HepG2 (cell line): ENCODE measurements around the gene CCL19. TPM values are rescaled to one million over a fixed set of nuclear protein-coding genes. Genes with fewer than 3 reads are reported as not detected.

Source experiments
- AGO2 ChIP-seq: fragments of 200-400 bp; formaldehyde crosslinking; optimal IDR thresholded peaks from 2 replicates; pipeline ENCODE3; 2017; ENCODE audit warnings: mild to moderate bottlenecking, low read depth, low read length, moderate library complexity
- ELF1 ChIP-seq: sonication (generic); formaldehyde crosslinking; IDR thresholded peaks from 2 replicates; pipeline ENCODE4 v1.4.0; 2020; ENCODE audit warnings: missing genetic modification reagents
- ESRRA ChIP-seq: sonication (generic); formaldehyde crosslinking; IDR thresholded peaks from 2 replicates; pipeline ENCODE4 v1.5.1; 2020; ENCODE audit warnings: mild to moderate bottlenecking, low read depth, missing genetic modification reagents
- GTF3A ChIP-seq: sonication (generic); formaldehyde crosslinking; conservative IDR thresholded peaks from 2 replicates; pipeline ENCODE4 v1.4.0; 2020; ENCODE audit warnings: mild to moderate bottlenecking, missing genetic modification reagents
- JDP2 ChIP-seq: sonication (generic); formaldehyde crosslinking; IDR thresholded peaks from 2 replicates; pipeline ENCODE4 v1.8.1; 2022; ENCODE audit warnings: missing genetic modification reagents, borderline replicate concordance
- JUNB ChIP-seq: sonication (generic); formaldehyde crosslinking; IDR thresholded peaks from 2 replicates; pipeline ENCODE4 v1.8.0; 2022; ENCODE audit warnings: missing genetic modification reagents, mild to moderate bottlenecking, borderline replicate concordance
- KLF9 ChIP-seq: IDR thresholded peaks from 2 replicates; pipeline ENCODE4 v1.6.1; 2016; ENCODE audit warnings: low read depth
- KMT2B ChIP-seq: IDR thresholded peaks from 2 replicates; pipeline ENCODE4 v1.6.1; 2016; ENCODE audit warnings: missing genetic modification reagents, missing compliant biosample characterization
- NR2F2 ChIP-seq: IDR thresholded peaks from 2 replicates; pipeline ENCODE4 v1.6.1; 2012; ENCODE audit warnings: low read depth, inconsistent platforms, borderline replicate concordance
- POGZ ChIP-seq: sonication (generic); formaldehyde crosslinking; IDR thresholded peaks from 2 replicates; pipeline ENCODE4 v1.4.0; 2020; ENCODE audit warnings: mild to moderate bottlenecking, missing genetic modification reagents
- TSC22D2 ChIP-seq: sonication (generic); formaldehyde crosslinking; IDR thresholded peaks from 2 replicates; pipeline ENCODE4 v1.5.1; 2020; ENCODE audit warnings: missing genetic modification reagents, mild to moderate bottlenecking, borderline replicate concordance
- ZNF136 ChIP-seq: sonication (generic); formaldehyde crosslinking; IDR thresholded peaks from 2 replicates; pipeline ENCODE4 v1.8.1; 2022; ENCODE audit warnings: low read depth, mild to moderate bottlenecking, moderate library complexity, missing genetic modification reagents
- ZNF234 ChIP-seq: sonication (generic); formaldehyde crosslinking; conservative IDR thresholded peaks from 2 replicates; pipeline ENCODE4 v1.5.1; 2020; ENCODE audit warnings: mild to moderate bottlenecking, missing genetic modification reagents
- ZNF263 ChIP-seq: sonication (generic); formaldehyde crosslinking; IDR thresholded peaks from 2 replicates; pipeline ENCODE4 v1.4.0; 2020; ENCODE audit warnings: missing genetic modification reagents
- ZNF33B ChIP-seq: sonication (generic); formaldehyde crosslinking; IDR thresholded peaks from 2 replicates; pipeline ENCODE4 v1.5.1; 2020; ENCODE audit warnings: mild to moderate bottlenecking, missing genetic modification reagents
- ZNF367 ChIP-seq: sonication (generic); formaldehyde crosslinking; IDR thresholded peaks from 2 replicates; pipeline ENCODE4 v1.4.0; 2020; ENCODE audit warnings: missing genetic modification reagents, borderline replicate concordance
- ZNF766 ChIP-seq: sonication (generic); formaldehyde crosslinking; IDR thresholded peaks from 2 replicates; pipeline ENCODE4 v1.5.0; 2020; ENCODE audit warnings: missing genetic modification reagents, borderline replicate concordance
- ZNF776 ChIP-seq: sonication (generic); formaldehyde crosslinking; IDR thresholded peaks from 2 replicates; pipeline ENCODE4 v1.4.0; 2020; ENCODE audit warnings: mild to moderate bottlenecking, missing genetic modification reagents
- ZNF790 ChIP-seq: sonication (generic); formaldehyde crosslinking; IDR thresholded peaks from 2 replicates; pipeline ENCODE4 v1.8.0; 2022; ENCODE audit warnings: missing genetic modification reagents, mild to moderate bottlenecking, borderline replicate concordance
- ZNF891 ChIP-seq: sonication (generic); formaldehyde crosslinking; IDR thresholded peaks from 2 replicates; pipeline ENCODE4 v1.5.0; 2020; ENCODE audit warnings: mild to moderate bottlenecking, missing genetic modification reagents
- polyA plus RNA-seq, 8 experiments: library from polyadenylated mRNA; depleted of rRNA in 3 of 8; stranded (reverse) in 7 of 8; unstranded in 1 of 8; fragments of >200 nt; fragmentation: Illumina TruSeq in 4 of 8; extraction: Trizol in 4 of 8; gene quantifications; 2 replicates each; pipeline versions ENCODE4 v1.2.1 to v1.2.3, GENCODE V29; 2011 to 2016; ENCODE audit warnings: low read depth in 4 of 8, missing spikeins in 1 of 8, mixed read lengths in 1 of 8; ENCODE audit not compliant: insufficient read depth in 1 of 8
- total RNA-seq, 5 experiments: library from RNA; depleted of rRNA; stranded (reverse); fragments of >200 nt; fragmentation: Illumina TruSeq; extraction: Trizol; gene quantifications; 2 replicates each; pipeline ENCODE4 v1.2.3, GENCODE V29; 2016; ENCODE audit warnings: low read depth in 1 of 5
- TF ChIP-seq, protein P1 (sequence below): sonication (generic); formaldehyde crosslinking; IDR thresholded peaks from 2 replicates; pipeline ENCODE4 v1.4.0; 2020; ENCODE audit warnings: low read depth, mild to moderate bottlenecking, missing genetic modification reagents
- TF ChIP-seq, protein P2 (sequence below): sonication (generic); formaldehyde crosslinking; conservative IDR thresholded peaks from 2 replicates; pipeline ENCODE4 v1.5.0; 2020; ENCODE audit warnings: missing genetic modification reagents
- TF ChIP-seq, protein P3 (sequence below): IDR thresholded peaks from 2 replicates; pipeline ENCODE4 v1.6.1; 2016; ENCODE audit warnings: missing compliant biosample characterization, missing genetic modification reagents, borderline replicate concordance
- TF ChIP-seq, protein P4 (sequence below): sonication (generic); formaldehyde crosslinking; IDR thresholded peaks from 2 replicates; pipeline ENCODE4 v1.4.0; 2020; ENCODE audit warnings: missing genetic modification reagents
- TF ChIP-seq, protein P5 (sequence below): sonication (generic); formaldehyde crosslinking; IDR thresholded peaks from 2 replicates; pipeline ENCODE4 v1.8.1; 2023; ENCODE audit warnings: mild to moderate bottlenecking, missing genetic modification reagents

The CCL19 gene
- total and polyA plus RNA-seq, 2 of the 13 experiments (the other 11 are each of a cell fraction or from before 2014, with no cell fraction given) = not detected

DNA sequence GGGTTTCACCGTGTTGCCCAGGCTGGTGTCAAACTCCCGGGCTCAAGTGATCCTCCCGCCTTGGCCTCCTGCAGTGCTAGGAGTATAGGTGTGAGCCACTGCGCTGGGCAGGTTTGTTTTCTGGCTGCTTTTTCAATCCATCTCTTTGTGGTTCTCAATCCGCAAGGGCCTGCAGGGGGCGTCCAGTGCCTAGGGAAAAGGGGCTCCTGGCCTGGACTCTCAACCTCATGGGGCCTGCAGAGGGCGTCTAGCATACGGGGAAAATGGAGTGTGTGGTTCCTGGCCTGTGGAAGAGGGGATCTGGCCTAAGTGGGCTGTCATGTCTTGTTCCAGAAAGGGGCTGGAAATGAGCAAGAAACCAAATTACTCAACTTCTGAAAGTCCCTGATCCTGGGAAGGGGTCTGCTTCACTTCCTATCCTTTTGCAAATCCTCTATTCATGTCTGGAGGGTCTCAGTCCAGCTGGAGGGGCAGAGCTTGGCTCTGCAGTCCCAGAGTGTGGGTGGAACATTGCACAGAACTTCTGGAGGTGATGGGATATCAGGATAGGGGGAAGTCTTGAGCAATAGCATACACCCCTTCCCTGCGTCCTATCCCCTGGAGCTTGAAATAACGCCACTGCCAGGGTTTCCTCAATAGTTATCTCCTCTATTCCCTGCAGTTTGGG is 15.9 kb downstream of the CCL19 start (continued):
- TF ChIP-seq, protein P1, sequence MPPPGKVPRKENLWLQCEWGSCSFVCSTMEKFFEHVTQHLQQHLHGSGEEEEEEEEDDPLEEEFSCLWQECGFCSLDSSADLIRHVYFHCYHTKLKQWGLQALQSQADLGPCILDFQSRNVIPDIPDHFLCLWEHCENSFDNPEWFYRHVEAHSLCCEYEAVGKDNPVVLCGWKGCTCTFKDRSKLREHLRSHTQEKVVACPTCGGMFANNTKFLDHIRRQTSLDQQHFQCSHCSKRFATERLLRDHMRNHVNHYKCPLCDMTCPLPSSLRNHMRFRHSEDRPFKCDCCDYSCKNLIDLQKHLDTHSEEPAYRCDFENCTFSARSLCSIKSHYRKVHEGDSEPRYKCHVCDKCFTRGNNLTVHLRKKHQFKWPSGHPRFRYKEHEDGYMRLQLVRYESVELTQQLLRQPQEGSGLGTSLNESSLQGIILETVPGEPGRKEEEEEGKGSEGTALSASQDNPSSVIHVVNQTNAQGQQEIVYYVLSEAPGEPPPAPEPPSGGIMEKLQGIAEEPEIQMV (CRISPR knock-in tag) = no peak
- no peak for TF ChIP-seq ELF1 (CRISPR knock-in tag)
- TF ChIP-seq AGO2 = no peak
- no peak for TF ChIP-seq ZNF367 (CRISPR knock-in tag)
- TF ChIP-seq NR2F2 = no peak
- no peak for TF ChIP-seq ZNF263 (CRISPR knock-in tag)
- TF ChIP-seq, protein P2, sequence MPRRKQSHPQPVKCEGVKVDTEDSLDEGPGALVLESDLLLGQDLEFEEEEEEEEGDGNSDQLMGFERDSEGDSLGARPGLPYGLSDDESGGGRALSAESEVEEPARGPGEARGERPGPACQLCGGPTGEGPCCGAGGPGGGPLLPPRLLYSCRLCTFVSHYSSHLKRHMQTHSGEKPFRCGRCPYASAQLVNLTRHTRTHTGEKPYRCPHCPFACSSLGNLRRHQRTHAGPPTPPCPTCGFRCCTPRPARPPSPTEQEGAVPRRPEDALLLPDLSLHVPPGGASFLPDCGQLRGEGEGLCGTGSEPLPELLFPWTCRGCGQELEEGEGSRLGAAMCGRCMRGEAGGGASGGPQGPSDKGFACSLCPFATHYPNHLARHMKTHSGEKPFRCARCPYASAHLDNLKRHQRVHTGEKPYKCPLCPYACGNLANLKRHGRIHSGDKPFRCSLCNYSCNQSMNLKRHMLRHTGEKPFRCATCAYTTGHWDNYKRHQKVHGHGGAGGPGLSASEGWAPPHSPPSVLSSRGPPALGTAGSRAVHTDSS (CRISPR knock-in tag) = no peak
- TF ChIP-seq, protein P3, sequence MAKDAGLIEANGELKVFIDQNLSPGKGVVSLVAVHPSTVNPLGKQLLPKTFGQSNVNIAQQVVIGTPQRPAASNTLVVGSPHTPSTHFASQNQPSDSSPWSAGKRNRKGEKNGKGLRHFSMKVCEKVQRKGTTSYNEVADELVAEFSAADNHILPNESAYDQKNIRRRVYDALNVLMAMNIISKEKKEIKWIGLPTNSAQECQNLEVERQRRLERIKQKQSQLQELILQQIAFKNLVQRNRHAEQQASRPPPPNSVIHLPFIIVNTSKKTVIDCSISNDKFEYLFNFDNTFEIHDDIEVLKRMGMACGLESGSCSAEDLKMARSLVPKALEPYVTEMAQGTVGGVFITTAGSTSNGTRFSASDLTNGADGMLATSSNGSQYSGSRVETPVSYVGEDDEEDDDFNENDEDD (CRISPR knock-in tag) = no peak
- TF ChIP-seq KMT2B (CRISPR knock-in tag) = no peak
- no peak for TF ChIP-seq ZNF790 (CRISPR knock-in tag)
- no peak for TF ChIP-seq ZNF136 (CRISPR knock-in tag)
- TF ChIP-seq GTF3A (CRISPR knock-in tag) = no peak
- TF ChIP-seq JDP2 (CRISPR knock-in tag) = no peak
- TF ChIP-seq ZNF766 (CRISPR knock-in tag) = peak; percentile 58; the same call in 1 of the 2 replicates
- TF ChIP-seq POGZ = peak; percentile 53; the same call in 1 of the 2 replicates
- TF ChIP-seq ZNF891 (CRISPR knock-in tag) = no peak
- TF ChIP-seq JUNB = no peak
- no peak for TF ChIP-seq ZNF234
- peak; percentile 57; the same call in 1 of the 2 replicates for TF ChIP-seq ZNF33B (CRISPR knock-in tag)
- 0 out of 2 replicates have a peak, but pooled peaks have one; percentile 49 for TF ChIP-seq TSC22D2 (CRISPR knock-in tag)
- TF ChIP-seq, protein P4, sequence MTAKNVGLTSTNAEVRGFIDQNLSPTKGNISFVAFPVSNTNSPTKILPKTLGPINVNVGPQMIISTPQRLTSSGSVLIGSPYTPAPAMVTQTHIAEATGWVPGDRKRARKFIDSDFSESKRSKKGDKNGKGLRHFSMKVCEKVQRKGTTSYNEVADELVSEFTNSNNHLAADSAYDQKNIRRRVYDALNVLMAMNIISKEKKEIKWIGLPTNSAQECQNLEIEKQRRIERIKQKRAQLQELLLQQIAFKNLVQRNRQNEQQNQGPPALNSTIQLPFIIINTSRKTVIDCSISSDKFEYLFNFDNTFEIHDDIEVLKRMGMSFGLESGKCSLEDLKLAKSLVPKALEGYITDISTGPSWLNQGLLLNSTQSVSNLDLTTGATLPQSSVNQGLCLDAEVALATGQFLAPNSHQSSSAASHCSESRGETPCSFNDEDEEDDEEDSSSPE (CRISPR knock-in tag) = peak; percentile 28; the same call in 1 of the 2 replicates
- 0 out of 2 replicates have a peak, but pooled peaks have one; percentile 55 for TF ChIP-seq ESRRA
- TF ChIP-seq KLF9 (CRISPR knock-in tag) = no peak
- TF ChIP-seq, protein P5, sequence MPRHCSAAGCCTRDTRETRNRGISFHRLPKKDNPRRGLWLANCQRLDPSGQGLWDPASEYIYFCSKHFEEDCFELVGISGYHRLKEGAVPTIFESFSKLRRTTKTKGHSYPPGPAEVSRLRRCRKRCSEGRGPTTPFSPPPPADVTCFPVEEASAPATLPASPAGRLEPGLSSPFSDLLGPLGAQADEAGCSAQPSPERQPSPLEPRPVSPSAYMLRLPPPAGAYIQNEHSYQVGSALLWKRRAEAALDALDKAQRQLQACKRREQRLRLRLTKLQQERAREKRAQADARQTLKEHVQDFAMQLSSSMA (CRISPR knock-in tag) = no peak
- TF ChIP-seq ZNF776 (CRISPR knock-in tag) = no peak; the same call in 1 of the 2 replicates
